COR-L47 (cell line): ENCODE results near the gene KIF1A.
"Not testable (repeated sequence)": the region's sequence is repeated elsewhere in the genome, so short reads cannot be mapped to it uniquely, and the experiment has no call there.

Source experiments
- DNase-seq: peaks from one replicate; lab custom pipeline; 2025; lab: John Stamatoyannopoulos, UW

Gene KIF1A

GRCh38 chr2:240685771-240686371, 134.1 kb downstream of the KIF1A start:
- no peak for DNase-seq

GRCh38 chr2:240683980-240684728, 135.9 kb downstream of the KIF1A start:
- DNase-seq = not testable (repeated sequence)

GRCh38 chr2:240683329-240683979, 136.6 kb downstream of the KIF1A start:
- not testable (repeated sequence) for DNase-seq

- not testable (repeated sequence) for DNase-seq
Observed at GRCh38 chr2:240682431-240683224, 137.4 kb downstream of the KIF1A start, which contains the start of gene AQP12B. Gene AQP12B, minus strand, starts transcription at chr2:240682885. Its CDS starts 48 bp downstream, at chr2:240682837.

GRCh38 chr2:240680185-240680584, 139.8 kb downstream of the KIF1A start:
- not testable (repeated sequence) for DNase-seq

GRCh38 chr2:240678909-240679308, 141.1 kb downstream of the KIF1A start:
- DNase-seq = not testable (repeated sequence)

GRCh38 chr2:240678043-240678442, 142.0 kb downstream of the KIF1A start:
- not testable (repeated sequence) for DNase-seq

- not testable (repeated sequence) for DNase-seq
Observed at GRCh38 chr2:240675345-240675744, 144.7 kb downstream of the KIF1A start.

- DNase-seq = not testable (repeated sequence)
Observed at GRCh38 chr2:240674461-240675184, 145.4 kb downstream of the KIF1A start.

GRCh38 chr2:240672701-240673190, 147.3 kb downstream of the KIF1A start:
- no peak for DNase-seq

GRCh38 chr2:240672076-240672700, 147.8 kb downstream of the KIF1A start:
- DNase-seq = no peak

- DNase-seq = no peak
Observed at GRCh38 chr2:240670950-240671349, 149.1 kb downstream of the KIF1A start.

- DNase-seq = no peak
Observed at GRCh38 chr2:240670402-240670801, 149.6 kb downstream of the KIF1A start.

- no peak for DNase-seq
Observed at GRCh38 chr2:240664622-240665021, 155.4 kb downstream of the KIF1A start.
